ENCODE data around the gene PRMT5.
"Not testable (repeated sequence)": the region's sequence is repeated elsewhere in the genome, so short reads cannot be mapped to it uniquely, and the experiment has no call there.

The PRMT5 gene

GRCh38 chr14:22929104-22929960 lies at the start of gene PRMT5:
Gene PRMT5 (minus strand): TSS chr14:22929376. CDS start chr14:22929361, 15 bp downstream.
- DNase-seq, result peak; percentile 95

DNA sequence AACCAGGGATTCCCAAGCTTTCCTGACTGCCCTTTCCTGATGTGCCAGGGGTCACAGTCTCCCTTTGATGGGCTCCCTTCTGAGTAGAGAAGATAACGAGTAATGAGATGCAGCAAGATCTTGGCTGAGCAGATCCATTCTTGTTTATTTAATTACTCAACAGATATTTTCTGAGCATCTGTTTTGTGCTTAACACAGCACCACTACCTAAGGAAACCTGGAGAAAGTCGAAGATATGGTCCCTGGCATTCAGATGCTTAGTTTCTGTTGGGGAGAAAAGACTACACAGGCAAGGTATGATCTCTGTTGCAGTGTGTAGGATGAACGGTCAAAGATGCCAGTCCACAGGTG lies 49.3 kb upstream of the PRMT5 start:
- DNase-seq, result no peak

- DNase-seq, result no peak
Measured at GRCh38 chr14:22977684-22978486, 48.7 kb upstream of the PRMT5 start.

DNA sequence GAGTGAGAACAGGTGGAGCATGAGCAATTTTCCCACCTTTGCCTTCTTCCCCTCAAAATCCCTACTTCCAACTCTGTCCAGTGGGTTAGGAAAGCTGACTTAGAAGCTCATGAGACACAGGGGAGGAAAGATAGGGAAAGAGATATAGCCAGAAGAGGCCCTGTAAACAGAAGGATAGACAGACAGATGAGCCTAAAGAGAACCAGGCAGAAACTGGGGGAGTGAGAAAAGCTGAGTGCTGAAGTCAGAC lies 48.2 kb upstream of the PRMT5 start:
- no peak for DNase-seq

- no peak for DNase-seq
Measured at GRCh38 chr14:22976620-22977433, 47.7 kb upstream of the PRMT5 start.

GRCh38 chr14:22974530-22975313 lies 45.5 kb upstream of the PRMT5 start:
- no peak for DNase-seq

DNA sequence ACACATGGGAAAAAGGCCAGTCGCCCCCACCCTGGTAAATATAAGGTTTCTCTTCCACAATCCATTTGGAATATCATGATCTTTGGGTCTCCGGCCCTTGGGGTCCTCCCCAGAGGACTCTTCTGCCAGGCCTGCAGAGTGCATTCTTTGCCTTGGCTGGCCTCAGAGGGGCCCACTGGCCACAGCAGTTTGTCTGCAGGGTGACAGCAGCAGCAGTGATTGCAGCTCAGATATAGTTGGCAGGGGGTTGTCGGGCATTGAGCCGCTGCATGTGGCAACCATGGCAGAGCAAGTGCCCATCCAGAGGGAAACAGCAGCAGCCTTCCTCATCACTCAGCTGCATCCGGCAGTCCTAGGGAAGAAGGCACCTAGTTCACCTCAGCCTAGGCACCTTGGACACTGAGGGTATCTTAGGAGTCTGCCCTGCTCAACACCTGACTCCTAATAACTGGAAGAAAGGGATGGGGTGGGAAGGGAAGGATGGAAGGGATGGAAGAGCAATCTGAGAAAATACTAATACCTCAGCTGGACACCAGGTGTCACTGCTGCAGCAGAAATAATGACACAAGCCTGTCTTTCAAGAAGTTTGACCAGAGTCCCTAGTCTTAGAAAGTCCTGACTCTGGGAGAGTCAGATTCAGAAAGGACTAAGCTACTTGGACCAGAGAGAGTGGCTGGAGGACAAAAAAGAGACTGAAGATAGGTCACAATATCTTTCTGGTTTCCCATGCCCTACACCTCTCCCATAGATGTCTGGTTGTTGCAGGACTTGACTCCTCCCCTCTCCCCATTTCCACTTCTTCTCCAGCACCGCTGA lies 44.2 kb upstream of the PRMT5 start:
- peak; percentile 18 for DNase-seq

DNA sequence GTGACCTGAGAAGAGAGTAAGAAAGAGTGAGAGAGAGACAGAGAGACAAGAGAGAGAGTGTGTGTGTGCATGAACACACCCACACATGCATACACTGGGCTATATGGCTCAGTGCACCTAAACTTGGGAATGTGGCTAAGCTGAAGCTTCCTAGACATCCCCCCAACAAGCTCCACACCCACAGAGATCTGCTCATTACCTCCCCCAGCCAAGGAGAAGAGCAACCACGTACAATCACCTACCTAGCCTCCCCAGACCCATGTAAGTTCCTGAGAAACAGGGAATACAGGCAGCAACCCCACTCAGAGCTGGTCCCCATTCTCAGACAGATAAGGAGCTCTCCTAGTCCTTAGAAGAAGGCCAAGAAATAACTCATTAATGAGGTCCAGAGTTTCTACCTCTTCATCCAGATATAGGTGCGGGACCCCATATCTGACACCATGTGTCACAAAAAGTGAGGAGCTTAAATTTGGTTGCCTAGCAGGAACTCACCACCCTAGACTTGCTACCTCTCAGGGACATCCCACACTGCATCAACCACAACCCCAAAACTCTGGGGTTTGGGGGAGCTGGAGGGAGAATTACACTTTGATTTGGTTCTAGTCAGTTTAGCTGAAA lies 43.2 kb upstream of the PRMT5 start:
- no peak for DNase-seq

DNA sequence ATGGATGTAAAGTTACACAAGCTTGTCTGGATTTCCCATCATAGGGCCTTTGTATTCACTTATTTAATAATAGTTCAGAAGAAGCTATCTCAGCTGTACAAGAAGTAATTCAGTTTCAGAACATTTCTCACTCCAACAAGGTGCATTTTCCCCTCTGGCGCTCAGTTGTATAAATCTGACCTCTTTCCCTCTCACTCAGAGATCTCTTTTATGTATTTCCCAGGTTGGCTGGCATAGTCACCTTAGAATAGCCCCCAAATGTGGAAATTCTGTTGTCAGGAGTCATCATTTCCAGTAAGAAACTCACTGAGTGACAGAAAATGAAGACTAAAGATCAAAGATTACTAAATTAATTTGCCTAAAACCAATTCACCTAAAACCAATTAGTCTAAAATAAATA lies 42.0 kb upstream of the PRMT5 start:
- DNase-seq, result no peak

GRCh38 chr14:22966783-22967269 lies 37.6 kb upstream of the PRMT5 start:
- no peak for DNase-seq

DNA sequence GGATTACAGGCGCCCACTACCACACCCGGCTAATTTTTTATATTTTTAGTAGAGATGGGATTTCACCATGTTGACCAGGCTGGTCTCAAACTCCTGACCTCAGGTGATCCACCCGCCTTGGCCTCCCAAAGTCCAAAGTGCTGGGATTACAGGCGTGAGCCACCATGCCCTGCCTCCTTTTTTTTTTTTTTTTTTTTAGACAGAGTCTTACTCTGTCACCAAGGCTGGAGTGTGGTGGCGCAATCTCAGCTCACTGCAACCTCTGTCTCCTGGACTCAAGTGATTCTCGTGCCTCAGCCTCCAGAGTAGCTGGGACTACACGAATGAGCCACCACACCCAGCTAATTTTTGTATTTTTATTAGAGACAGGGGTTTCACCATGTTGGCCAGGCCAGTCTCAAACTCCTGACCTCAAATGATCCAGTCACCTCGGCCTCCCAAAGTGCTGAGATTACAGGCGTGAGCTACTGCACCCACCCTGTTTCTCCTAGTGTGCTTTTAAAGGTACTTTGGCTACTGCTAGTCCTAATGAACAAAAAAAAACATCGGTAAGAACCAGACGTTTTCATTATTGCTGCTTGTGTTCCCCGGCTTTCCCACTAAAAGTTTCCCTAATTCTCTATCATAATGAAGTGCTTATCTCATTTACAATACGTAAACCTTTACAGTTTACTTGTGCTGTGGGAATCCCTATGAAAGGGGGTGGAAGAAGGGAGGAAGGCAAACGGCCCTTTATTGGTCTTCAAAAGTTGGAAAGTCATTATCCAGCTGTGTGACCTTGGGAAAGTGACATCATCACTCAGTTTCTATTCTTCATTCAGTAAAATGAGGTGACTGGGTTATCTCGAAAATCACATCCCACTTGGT lies 37.0 kb upstream of the PRMT5 start:
- DNase-seq, result not testable (repeated sequence)

GRCh38 chr14:22962061-22962676 lies 33.0 kb upstream of the PRMT5 start:
- no peak for DNase-seq

GRCh38 chr14:22955702-22956569 lies 26.8 kb upstream of the PRMT5 start:
- no peak for DNase-seq

GRCh38 chr14:22952418-22952817 lies 23.2 kb upstream of the PRMT5 start:
- DNase-seq, result no peak

- not testable (repeated sequence) for DNase-seq
Measured at GRCh38 chr14:22951795-22952194, 22.6 kb upstream of the PRMT5 start.

- no peak for DNase-seq
Measured at GRCh38 chr14:22945642-22946041, 16.5 kb upstream of the PRMT5 start.

GRCh38 chr14:22939684-22940083 lies 10.5 kb upstream of the PRMT5 start:
- no peak for DNase-seq

- no peak for DNase-seq
Measured at GRCh38 chr14:22935156-22935555, 6.0 kb upstream of the PRMT5 start.

GRCh38 chr14:22932146-22932545 lies 3.0 kb upstream of the PRMT5 start:
- DNase-seq, result no peak

Data from stimulated activated CD4-positive, alpha-beta T cell treated with anti-CD3 and anti-CD28 coated beads, Interleukin-12 subunit alpha, Interleukin-12 subunit beta, amount 100 ng/mL, for 4 hours (primary cell).